ENCODE measurements around the gene CDC42BPA. TPM values are rescaled to one million over a fixed set of nuclear protein-coding genes. Genes with fewer than 3 reads are reported as not detected.

The CDC42BPA gene
- total and polyA plus RNA-seq, 2 of the 8 experiments (the other 6 are each of a cell fraction or from before 2014, with no cell fraction given) = 7.1 to 28.5 TPM

- TF ChIP-seq CHD7 (IDR thresholded peaks at IDR 0.05; ENCODE audit: insufficient replicate concordance, low read length) (no peak), TBP (IDR thresholded peaks at IDR 0.05; ENCODE audit: low read depth, low read length) (no peak), NANOG (IDR thresholded peaks at IDR 0.05; ENCODE audit: insufficient read depth, low read depth, low read length, poor library complexity, severe bottlenecking) (no peak), KDM1A (IDR thresholded peaks at IDR 0.05; ENCODE audit: borderline replicate concordance, low read length) (no peak), FOSL1 (IDR thresholded peaks at IDR 0.05; ENCODE audit: insufficient read depth, low read depth, low read length) (no peak), ATF3 (IDR thresholded peaks at IDR 0.05; ENCODE audit: insufficient read depth, low read depth, low read length) (no peak), JUND (IDR thresholded peaks at IDR 0.05; ENCODE audit: low read length) (no peak), SUZ12 (IDR thresholded peaks at IDR 0.05; ENCODE audit: low read length) (no peak), SRF (IDR thresholded peaks at IDR 0.05; ENCODE audit: low read depth, low read length) (no peak), TAF1 (IDR thresholded peaks at IDR 0.05; ENCODE audit: low read depth, low read length) (no peak), SP2 (IDR thresholded peaks at IDR 0.05; ENCODE audit: low read length) (no peak)
Observed at GRCh38 chr1:227212164-227212563, 106.1 kb downstream of the CDC42BPA start (continued).

All from H1 (cell line).